Inferior parietal cortex (tissue), 1 donor: ENCODE measurements around the gene MOXD1.

Experiments used
- DNase-seq: peaks from one replicate; pipeline ENCODE4 v3.0.0-alpha.2; 2016; ENCODE audit errors: extremely low spot score

Gene MOXD1

GRCh38 chr6:132400883-132401617 is at the start of gene MOXD1:
Gene MOXD1, minus strand, starts transcription at chr6:132401475. Its CDS starts 49 bp downstream, at chr6:132401426.
- DNase-seq: no peak

DNA sequence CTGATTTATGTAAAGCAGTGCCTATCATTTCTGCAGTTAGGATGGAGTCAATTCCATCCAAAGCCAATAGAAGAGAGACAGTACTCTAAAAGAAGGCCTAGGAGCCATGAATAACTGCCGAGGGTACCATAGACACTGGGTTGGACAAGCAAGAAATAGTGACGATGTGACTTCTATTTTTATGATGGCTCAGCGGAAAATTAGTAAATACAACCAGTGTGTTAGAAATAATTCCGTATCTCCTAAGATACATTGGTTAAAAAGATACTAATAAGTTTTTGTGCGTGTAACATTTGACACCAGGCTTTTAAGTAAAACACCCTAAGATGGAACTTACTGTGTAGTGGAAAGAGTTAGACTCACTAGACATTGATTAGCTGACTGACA is 45.6 kb upstream of the MOXD1 start:
- no peak for DNase-seq

DNA sequence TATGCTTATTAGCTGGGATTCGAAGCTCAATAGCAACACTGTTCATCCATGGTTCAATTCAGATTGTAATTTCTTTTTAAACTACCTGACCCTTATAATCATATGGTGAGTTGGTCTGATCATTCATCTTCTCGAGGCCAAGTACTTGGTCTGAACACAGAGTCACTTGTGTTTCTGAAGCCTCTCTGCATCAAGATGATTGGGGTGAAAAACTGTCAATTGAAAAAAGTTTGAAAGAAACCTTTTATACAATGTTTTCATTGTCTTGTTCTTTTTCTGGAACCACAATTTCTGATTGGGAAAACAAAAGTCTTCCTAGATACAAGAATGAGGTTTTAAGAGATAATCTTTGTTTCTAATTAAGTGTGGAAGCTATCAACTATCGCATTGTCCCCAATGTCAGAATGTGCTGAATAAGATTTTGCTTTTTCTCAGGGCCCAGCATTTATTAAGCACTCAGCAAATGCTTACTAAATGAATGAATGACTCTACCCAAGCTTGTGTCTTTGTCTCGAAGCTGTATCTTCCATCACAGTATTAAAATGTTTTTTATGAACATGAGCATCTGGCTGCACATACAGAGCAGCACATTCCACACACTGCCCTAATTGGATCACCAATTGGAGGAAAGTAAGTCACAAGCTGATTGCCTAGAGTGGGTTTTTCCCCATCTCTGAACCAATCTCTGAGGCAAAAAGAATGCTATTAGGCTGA is 45.0 kb upstream of the MOXD1 start:
- DNase-seq: peak; percentile 16

- no peak for DNase-seq
Observed at GRCh38 chr6:132445201-132445951, 44.1 kb upstream of the MOXD1 start.

GRCh38 chr6:132443206-132443605 is 41.9 kb upstream of the MOXD1 start:
- no peak for DNase-seq

DNA sequence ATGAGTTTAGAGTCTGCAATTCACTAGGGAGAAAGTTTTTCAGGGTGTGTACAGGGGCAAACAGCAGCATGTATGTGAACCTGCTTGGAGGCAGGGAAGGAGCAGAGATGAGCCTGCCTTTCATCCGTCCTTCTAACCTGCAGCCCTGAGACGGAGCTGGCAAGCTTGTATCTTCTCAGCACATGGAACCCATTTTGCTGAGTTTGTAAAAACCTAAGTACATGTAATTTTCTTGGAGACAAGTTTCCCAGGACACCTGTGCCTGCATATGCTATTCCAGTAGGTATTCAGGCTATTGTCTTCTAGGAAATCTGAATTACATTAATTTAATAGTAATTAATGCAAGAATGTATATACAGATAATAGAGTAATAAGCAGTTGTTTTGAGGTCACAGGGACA is 28.8 kb upstream of the MOXD1 start:
- DNase-seq: no peak

GRCh38 chr6:132425176-132425575 is 23.9 kb upstream of the MOXD1 start:
- no peak for DNase-seq

DNA sequence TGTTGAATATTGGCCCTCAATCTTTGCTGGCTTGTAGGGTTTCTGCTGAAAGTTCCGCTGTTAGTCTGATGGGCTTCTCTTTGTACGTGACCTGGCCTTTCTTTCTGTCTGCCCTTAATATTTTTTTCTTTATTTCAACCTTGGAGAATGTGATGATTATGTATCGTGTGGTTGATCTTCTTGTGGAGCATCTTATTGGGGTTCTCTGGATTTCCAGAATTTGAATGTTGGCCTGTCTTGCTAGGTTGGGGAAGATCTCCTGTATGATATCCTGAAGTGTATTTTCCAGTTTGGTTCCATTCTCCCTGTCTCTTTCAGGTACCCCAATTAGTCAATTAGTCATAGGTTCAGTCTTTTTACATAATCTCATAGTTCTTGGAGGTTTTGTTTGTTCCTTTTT is 22.6 kb upstream of the MOXD1 start:
- DNase-seq: no peak

GRCh38 chr6:132418235-132418965 is 17.1 kb upstream of the MOXD1 start:
- no peak for DNase-seq

DNA sequence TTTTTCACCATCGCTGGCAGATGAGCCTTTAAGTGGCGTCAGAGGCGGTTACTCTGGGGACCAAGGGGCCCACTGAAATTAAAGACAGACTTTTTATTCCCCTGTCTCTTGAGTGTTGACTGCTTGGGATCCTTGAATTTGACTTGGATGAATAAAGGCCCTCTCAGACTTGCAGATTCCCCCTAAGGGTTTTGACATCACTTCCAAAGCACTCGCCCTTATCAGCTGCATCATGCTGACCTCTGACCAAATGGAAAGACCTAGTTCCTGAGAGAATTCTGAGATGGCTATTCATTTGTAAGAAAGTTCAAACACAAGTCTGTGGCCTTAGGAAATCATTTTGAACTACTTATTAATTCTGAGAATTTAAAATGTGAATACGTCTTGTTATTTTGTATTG is 13.5 kb upstream of the MOXD1 start:
- no peak for DNase-seq

- DNase-seq: no peak
Observed at GRCh38 chr6:132414322-132414721, 13.0 kb upstream of the MOXD1 start.

GRCh38 chr6:132413499-132413802 is 12.2 kb upstream of the MOXD1 start:
- no peak for DNase-seq

DNA sequence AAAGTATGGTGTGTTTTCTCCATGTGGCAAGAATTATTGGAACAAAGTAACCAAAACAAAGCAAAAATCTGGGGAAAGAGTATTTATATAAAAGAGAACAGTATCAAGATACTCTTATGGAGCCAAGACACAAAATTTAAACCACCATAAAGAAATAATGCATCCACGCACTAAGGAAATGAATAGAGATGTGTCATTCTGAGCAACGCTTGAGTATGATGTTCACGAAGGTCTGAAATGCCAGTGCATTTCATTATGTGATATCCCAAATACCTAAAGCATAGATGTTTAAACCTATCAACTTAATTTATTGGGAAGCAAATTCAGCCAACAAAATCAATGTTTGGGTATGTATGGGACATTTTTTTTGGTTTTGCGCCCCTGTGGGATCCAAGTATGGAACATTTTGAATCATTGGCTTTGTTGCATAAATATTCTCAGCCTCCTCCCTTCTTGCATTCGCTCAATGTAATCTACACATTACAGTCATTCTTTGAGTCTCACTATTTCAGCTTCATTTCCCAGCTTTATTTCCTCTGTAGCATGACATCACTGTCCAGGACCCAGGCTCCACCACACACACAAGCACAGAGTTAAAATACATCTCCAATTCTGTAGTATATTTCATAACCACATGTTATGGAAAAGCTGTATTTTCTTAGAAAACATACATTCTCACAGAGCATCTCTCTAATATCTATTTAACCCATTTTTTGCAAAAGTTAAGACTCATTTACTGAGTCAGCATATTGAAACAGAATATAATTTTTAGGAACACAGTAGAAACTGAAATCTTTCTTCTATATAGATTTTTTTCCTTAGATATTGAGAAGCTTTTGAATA is 11.6 kb upstream of the MOXD1 start:
- DNase-seq: no peak

DNA sequence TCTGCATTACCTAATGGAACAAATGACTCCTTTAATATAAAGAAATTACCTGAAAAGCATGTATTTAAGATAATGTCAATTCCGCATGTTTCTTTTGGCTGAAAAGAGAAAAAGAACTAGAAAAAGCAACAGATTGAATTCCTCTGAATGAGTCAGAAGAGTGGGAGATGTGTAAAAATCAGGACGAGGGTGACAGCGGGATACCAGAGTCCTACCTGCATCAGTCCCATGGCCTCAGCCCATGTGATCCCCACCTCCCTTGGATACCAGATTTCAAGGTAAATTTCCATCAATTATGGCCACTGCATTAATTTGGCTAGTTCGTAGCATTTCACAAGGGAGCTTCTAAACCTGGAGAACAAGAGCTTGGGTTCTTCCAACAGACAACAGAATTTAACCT is 10.0 kb upstream of the MOXD1 start:
- DNase-seq: no peak

DNA sequence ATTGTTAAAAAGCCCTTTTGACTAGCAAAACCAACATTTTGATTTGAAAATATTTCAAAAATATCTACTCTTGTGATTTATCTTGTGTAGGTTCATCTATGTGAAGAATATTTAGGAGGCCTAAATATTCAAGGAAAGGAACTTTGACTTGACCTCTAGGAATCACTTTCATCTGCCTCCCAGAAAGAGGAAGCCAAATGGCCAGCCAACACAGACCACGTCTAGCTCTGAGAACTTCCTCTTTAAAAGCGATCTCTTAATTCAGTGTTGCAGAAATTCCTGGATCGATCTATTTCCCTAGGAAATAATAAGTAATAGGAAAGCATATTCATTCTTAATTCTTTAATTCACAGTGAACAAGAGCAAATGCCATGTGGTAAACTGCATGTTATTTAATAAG is 9.6 kb upstream of the MOXD1 start:
- no peak for DNase-seq

- DNase-seq: no peak
Observed at GRCh38 chr6:132405143-132405915, 4.1 kb upstream of the MOXD1 start.

DNA sequence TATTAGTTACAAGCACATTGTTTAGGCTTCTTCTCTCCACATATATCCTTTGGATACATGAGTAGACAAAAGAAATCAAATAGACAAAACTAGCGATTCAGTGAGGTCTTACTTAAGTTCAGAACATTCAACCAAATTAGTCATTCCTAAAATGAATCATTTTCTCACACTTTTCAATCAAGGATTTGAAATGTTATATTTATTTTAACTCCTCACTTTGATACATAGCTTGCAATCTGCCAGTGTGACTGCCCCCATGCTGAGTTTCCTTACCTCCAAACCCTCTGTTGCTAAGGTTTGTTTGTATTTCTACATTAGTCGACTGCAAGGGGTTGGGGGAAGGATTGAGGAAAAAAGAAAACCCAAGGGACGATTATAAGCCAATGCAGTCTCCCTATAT is 3.5 kb upstream of the MOXD1 start:
- DNase-seq: no peak

- DNase-seq: no peak
Observed at GRCh38 chr6:132404330-132404729, 3.1 kb upstream of the MOXD1 start.

DNA sequence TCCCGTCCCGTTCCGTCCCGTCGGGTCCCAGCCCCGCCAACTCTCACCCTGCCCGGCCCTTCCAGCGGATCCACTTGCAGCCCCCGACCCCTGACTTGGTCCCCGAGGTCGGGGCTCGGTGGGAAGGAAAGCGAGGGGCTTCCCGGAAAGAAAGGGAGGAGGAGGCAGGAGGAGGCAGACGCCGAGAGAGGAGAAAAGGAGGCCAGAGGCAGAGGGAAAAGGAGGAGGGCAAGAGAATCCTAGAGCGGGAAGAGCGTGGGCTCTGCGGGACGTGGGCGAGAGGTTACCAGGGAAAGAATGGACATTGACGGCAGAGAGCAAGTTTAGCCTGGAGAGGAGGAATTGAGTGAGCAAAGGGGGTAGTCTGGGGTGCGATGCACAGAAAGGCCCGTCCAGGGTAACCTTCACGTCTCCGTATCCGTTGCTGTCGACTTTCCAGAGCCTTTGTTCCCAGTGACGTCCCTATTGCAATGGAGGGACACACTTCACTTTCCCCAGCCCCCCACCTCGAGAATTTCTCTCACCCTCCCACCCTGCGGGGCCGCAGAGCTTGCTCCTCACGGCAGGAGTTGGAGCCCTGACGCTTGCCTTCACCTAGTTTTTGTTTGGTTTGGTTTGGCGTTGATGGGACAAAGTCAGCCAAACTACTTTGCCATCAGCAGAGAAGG is 477 bp upstream of the MOXD1 start:
- no peak for DNase-seq

GRCh38 chr6:132400555-132400882 is 756 bp downstream of the MOXD1 start:
- no peak for DNase-seq
